HS-5 (cell line): ENCODE results near the gene TMEM72.
A peak's percentile ranks its signal among the peaks of the same experiment; 100 is the strongest.

ENCODE experiments used
- DNase-seq: peaks from one replicate; pipeline ENCODE4 v3.0.0-alpha.2; 2012; ENCODE audit warnings: low read depth

TMEM72 gene

GRCh38 chr10:44968091-44968490, 57.0 kb downstream of the TMEM72 start:
- DNase-seq, result no peak

GRCh38 chr10:44968500-44969400, 57.6 kb downstream of the TMEM72 start:
- DNase-seq, result no peak

- no peak for DNase-seq
Observed at GRCh38 chr10:44969854-44970253, 58.7 kb downstream of the TMEM72 start.

GRCh38 chr10:44970812-44971395, 59.8 kb downstream of the TMEM72 start:
- no peak for DNase-seq

- no peak for DNase-seq
Observed at GRCh38 chr10:44971434-44971833, 60.3 kb downstream of the TMEM72 start.

GRCh38 chr10:44971935-44972757, 61.0 kb downstream of the TMEM72 start:
- DNase-seq, result no peak

- DNase-seq, result no peak
Observed at GRCh38 chr10:44972874-44973306, 61.8 kb downstream of the TMEM72 start.

- DNase-seq, result no peak
Observed at GRCh38 chr10:44973323-44974081, 62.4 kb downstream of the TMEM72 start.

GRCh38 chr10:44974082-44974627, 63.0 kb downstream of the TMEM72 start:
- no peak for DNase-seq

- no peak for DNase-seq
Observed at GRCh38 chr10:44974628-44975430, 63.7 kb downstream of the TMEM72 start.

- no peak for DNase-seq
Observed at GRCh38 chr10:44975431-44976331, 64.5 kb downstream of the TMEM72 start.

GRCh38 chr10:44976352-44977198, 65.4 kb downstream of the TMEM72 start:
- DNase-seq, result no peak

GRCh38 chr10:44977287-44978212, 66.4 kb downstream of the TMEM72 start:
- DNase-seq, result no peak

- no peak for DNase-seq
Observed at GRCh38 chr10:44978213-44978569, 67.1 kb downstream of the TMEM72 start.

- DNase-seq, result peak; percentile 25
Observed at GRCh38 chr10:44978570-44979280, 67.6 kb downstream of the TMEM72 start, which contains the start of gene DEPP1. Gene DEPP1, minus strand, starts transcription at chr10:44978809. Its CDS starts 779 bp downstream, at chr10:44978030.

- no peak for DNase-seq
Observed at GRCh38 chr10:44979281-44980191, 68.4 kb downstream of the TMEM72 start.
